HEK293 (cell line): Measurements from ENCODE around the gene MOB2.

ENCODE experiments used
- CTCF ChIA-PET: fragments of 350-600 bp; formaldehyde crosslinking; extraction: SDS; loops from one replicate; lab custom pipeline; 2021; ENCODE audit warnings: antibody characterized with exemption; lab: Yijun Ruan, JAX
- POLR2A ChIA-PET: fragments of 300-600 bp; formaldehyde crosslinking; extraction: SDS; loops from one replicate; lab custom pipeline; 2020; ENCODE audit warnings: antibody characterized with exemption, inconsistent platforms; lab: Yijun Ruan, JAX
- H3K27ac ChIP-seq: fragments of 200-500 bp; sonication (Bioruptor generic); 2 replicates; pipeline ENCODE4 v1.5.1; 2014; ENCODE audit warnings: low read depth, low read length, control low read depth, inconsistent platforms; ENCODE audit errors: extremely low read depth
- H3K36me3 ChIP-seq, 2 experiments: fragments of 200-500 bp in 1 of 2; sonication (Bioruptor generic) in 1 of 2; 1 replicate in 1 of 2; 2 replicates in 1 of 2; pipeline ENCODE4 v1.5.1; 2014 to 2017; ENCODE audit warnings: inconsistent platforms in 2 of 2, low read length in 2 of 2; ENCODE audit not compliant: control insufficient read depth in 2 of 2, insufficient read depth in 1 of 2
- H3K4me1 ChIP-seq: fragments of 200-500 bp; sonication (Bioruptor generic); 2 replicates; pipeline ENCODE4 v1.5.1; 2014; ENCODE audit warnings: mild to moderate bottlenecking, low read length, inconsistent platforms; ENCODE audit not compliant: control insufficient read depth, insufficient read depth
- H3K4me3 ChIP-seq: 2 replicates; pipeline ENCODE4 v1.5.1; 2011; ENCODE audit warnings: low read depth, mild to moderate bottlenecking, control low read depth, low read length, moderate library complexity
- H3K9me3 ChIP-seq: fragments of 200-500 bp; sonication (Bioruptor generic); 2 replicates; pipeline ENCODE4 v1.5.1; 2014; ENCODE audit warnings: low read depth, low read length, inconsistent platforms; ENCODE audit not compliant: control insufficient read depth, insufficient read depth
- EGR2 ChIP-seq: fragments of 450-650 bp; formaldehyde crosslinking; IDR thresholded peaks from 2 replicates; pipeline ENCODE4 v1.5.1; 2016; ENCODE audit warnings: low read depth, missing biosample characterization, missing genetic modification characterization
- GLIS2 ChIP-seq: fragments of 450-650 bp; formaldehyde crosslinking; IDR thresholded peaks from 2 replicates; pipeline ENCODE4 v1.5.1; 2016; ENCODE audit warnings: missing biosample characterization, missing genetic modification characterization
- KLF8 ChIP-seq: fragments of 450-650 bp; formaldehyde crosslinking; IDR thresholded peaks from 2 replicates; pipeline ENCODE4 v1.5.1; 2016; ENCODE audit warnings: missing biosample characterization, missing genetic modification characterization
- MEIS1 ChIP-seq: sonication (generic); formaldehyde crosslinking; IDR thresholded peaks from 2 replicates; pipeline ENCODE4 v1.8.1; 2022; ENCODE audit warnings: missing genetic modification reagents, mild to moderate bottlenecking, borderline replicate concordance
- MYNN ChIP-seq: fragments of 450-650 bp; formaldehyde crosslinking; IDR thresholded peaks from 2 replicates; pipeline ENCODE4 v1.5.1; 2016; ENCODE audit warnings: missing biosample characterization, missing genetic modification characterization, borderline replicate concordance
- OVOL3 ChIP-seq: fragments of 450-650 bp; formaldehyde crosslinking; IDR thresholded peaks from 2 replicates; pipeline ENCODE4 v1.5.1; 2016; ENCODE audit warnings: missing biosample characterization, missing genetic modification characterization
- PBX3 ChIP-seq: sonication (generic); formaldehyde crosslinking; IDR thresholded peaks from 2 replicates; pipeline ENCODE4 v1.8.1; 2022; ENCODE audit warnings: mild to moderate bottlenecking, moderate library complexity, missing genetic modification reagents
- ZBTB48 ChIP-seq: fragments of 450-650 bp; formaldehyde crosslinking; IDR thresholded peaks from 2 replicates; pipeline ENCODE4 v1.5.1; 2016; ENCODE audit warnings: missing biosample characterization, missing genetic modification characterization
- ZFP69B ChIP-seq: fragments of 450-650 bp; formaldehyde crosslinking; IDR thresholded peaks from 2 replicates; pipeline ENCODE4 v1.5.1; 2016; ENCODE audit warnings: missing biosample characterization, missing genetic modification characterization
- ZNF121 ChIP-seq: fragments of 450-650 bp; formaldehyde crosslinking; IDR thresholded peaks from 2 replicates; pipeline ENCODE4 v1.5.1; 2016; ENCODE audit warnings: missing biosample characterization, missing genetic modification characterization
- ZNF133 ChIP-seq: fragments of 450-650 bp; formaldehyde crosslinking; IDR thresholded peaks from 2 replicates; pipeline ENCODE4 v1.5.1; 2016; ENCODE audit warnings: missing biosample characterization, missing genetic modification characterization
- ZNF548 ChIP-seq: fragments of 450-650 bp; formaldehyde crosslinking; IDR thresholded peaks from 2 replicates; pipeline ENCODE4 v1.5.1; 2016; ENCODE audit warnings: missing biosample characterization, missing genetic modification characterization
- ZNF555 ChIP-seq: fragments of 450-650 bp; formaldehyde crosslinking; conservative IDR thresholded peaks from 2 replicates; pipeline ENCODE4 v1.5.1; 2017; ENCODE audit warnings: missing biosample characterization, mild to moderate bottlenecking, missing genetic modification characterization, inconsistent platforms
- ZNF585B ChIP-seq: fragments of 450-650 bp; formaldehyde crosslinking; IDR thresholded peaks from 2 replicates; pipeline ENCODE4 v1.5.1; 2016; ENCODE audit warnings: missing biosample characterization, missing genetic modification characterization
- ZNF660 ChIP-seq: fragments of 450-650 bp; IDR thresholded peaks from 2 replicates; pipeline ENCODE4 v1.5.1; 2018; ENCODE audit warnings: missing biosample characterization, mild to moderate bottlenecking, missing genetic modification characterization
- ZNF664 ChIP-seq: fragments of 450-650 bp; formaldehyde crosslinking; IDR thresholded peaks from 2 replicates; pipeline ENCODE4 v1.5.1; 2016; ENCODE audit warnings: missing biosample characterization, missing genetic modification characterization
- ZSCAN18 ChIP-seq: fragments of 450-650 bp; formaldehyde crosslinking; IDR thresholded peaks from 2 replicates; pipeline ENCODE4 v1.5.1; 2016; ENCODE audit warnings: missing biosample characterization, missing genetic modification characterization
- TF ChIP-seq, protein P1 (sequence below): fragments of 450-650 bp; formaldehyde crosslinking; IDR thresholded peaks from 2 replicates; pipeline ENCODE4 v1.5.1; 2016; ENCODE audit warnings: missing biosample characterization, missing genetic modification characterization
- TF ChIP-seq, protein P2 (sequence below): fragments of 450-650 bp; formaldehyde crosslinking; IDR thresholded peaks from 2 replicates; pipeline ENCODE4 v1.5.1; 2016; ENCODE audit warnings: missing biosample characterization, missing genetic modification characterization

MOB2 gene

DNA sequence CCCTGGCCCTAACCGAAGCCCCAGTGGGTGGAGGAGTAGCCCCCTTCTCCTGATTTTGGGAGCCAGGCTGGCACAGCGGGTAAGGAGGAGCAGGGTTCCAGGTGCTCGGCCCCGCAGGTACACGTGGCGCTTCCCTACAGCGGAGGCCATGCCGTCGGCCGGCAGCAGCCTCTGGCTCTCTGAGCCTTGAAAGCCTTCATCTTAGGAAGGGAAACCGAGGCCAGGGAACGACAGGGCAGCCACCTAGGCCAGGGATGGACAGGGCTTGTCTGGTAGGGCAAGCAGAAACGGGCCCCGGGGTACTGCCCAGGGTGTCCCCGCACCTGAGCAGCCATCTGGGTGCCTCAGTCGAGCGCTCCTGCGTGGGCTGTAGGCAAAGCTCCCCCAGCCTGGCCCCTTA, 28.7 kb downstream of the MOB2 start:
- Histone ChIP-seq H3K9me3 (no peaks in the 10 kb centered on the region), H3K27ac (no peak overlapping the region), H3K4me1 (no peaks in the 10 kb centered on the region), H3K36me3 (peaks cover 0 to 57% of the 10 kb centered on the region in 2 experiments; a peak in 1 of 3 replicates), H3K4me3 (no peak overlapping the region)
- POLR2A ChIA-PET, result no interaction called here
- TF ChIP-seq ZFP69B (tag by site-specific recombination) (no peak), ZNF664 (tag by site-specific recombination) (no peak), ZNF660 (no peak), MEIS1 (CRISPR knock-in tag) (no peak), ZNF121 (no peak), ZBTB48 (tag by site-specific recombination) (no peak), ZSCAN18 (tag by site-specific recombination) (no peak), ZNF548 (tag by site-specific recombination) (no peak), ZNF585B (no peak), KLF8 (tag by site-specific recombination) (no peak), ZNF133 (no peak), MYNN (no peak), ZNF555 (tag by site-specific recombination) (no peak), OVOL3 (tag by site-specific recombination) (no peak), EGR2 (tag by site-specific recombination) (no peak)
- TF ChIP-seq, protein P1, sequence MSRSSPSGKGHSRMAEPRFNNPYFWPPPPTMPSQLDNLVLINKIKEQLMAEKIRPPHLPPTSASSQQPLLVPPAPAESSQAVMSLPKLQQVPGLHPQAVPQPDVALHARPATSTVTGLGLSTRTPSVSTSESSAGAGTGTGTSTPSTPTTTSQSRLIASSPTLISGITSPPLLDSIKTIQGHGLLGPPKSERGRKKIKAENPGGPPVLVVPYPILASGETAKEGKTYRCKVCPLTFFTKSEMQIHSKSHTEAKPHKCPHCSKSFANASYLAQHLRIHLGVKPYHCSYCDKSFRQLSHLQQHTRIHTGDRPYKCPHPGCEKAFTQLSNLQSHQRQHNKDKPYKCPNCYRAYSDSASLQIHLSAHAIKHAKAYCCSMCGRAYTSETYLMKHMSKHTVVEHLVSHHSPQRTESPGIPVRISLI (tag by site-specific recombination), result no peak
- TF ChIP-seq, protein P2, sequence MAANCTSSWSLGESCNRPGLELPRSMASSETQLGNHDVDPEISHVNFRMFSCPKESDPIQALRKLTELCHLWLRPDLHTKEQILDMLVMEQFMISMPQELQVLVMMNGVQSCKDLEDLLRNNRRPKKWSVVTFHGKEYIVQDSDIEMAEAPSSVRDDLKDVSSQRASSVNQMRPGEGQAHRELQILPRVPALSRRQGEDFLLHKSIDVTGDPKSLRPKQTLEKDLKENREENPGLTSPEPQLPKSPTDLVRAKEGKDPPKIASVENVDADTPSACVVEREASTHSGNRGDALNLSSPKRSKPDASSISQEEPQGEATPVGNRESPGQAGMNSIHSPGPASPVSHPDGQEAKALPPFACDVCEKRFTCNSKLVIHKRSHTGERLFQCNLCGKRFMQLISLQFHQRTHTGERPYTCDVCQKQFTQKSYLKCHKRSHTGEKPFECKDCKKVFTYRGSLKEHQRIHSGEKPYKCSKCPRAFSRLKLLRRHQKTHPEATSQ, result no peak
- CTCF ChIA-PET, result no interaction called here

DNA sequence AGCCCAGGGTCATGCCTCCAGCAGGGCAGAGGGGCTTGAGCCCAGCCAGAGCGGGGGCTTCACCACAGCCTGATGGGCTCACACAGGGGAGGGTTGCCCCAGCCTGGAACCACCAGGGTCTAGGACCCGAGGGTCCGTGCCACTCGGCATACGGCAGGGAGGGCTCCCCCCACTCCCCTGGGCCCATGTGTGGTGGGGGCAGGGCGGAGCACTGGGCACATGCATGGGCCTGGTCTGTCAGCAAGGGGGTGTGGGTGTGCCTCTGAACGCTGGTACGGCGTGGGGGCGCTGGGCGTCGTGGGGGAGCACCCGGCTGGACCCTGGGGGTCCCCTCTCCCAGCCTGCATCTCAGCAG, 29.3 kb downstream of the MOB2 start:
- H3K4me3 ChIP-seq, result no peak overlapping the region
- H3K27ac ChIP-seq, result no peak overlapping the region
- CTCF ChIA-PET, result no interaction called here
- no peaks in the 10 kb centered on the region for H3K9me3 ChIP-seq
- peaks cover 0 to 57% of the 10 kb centered on the region in 2 experiments; a peak in 1 of 3 replicates for H3K36me3 ChIP-seq
- TF ChIP-seq PBX3 (CRISPR knock-in tag), result no peak
- peak; percentile 42; the same call in 1 of the 2 replicates for TF ChIP-seq GLIS2 (tag by site-specific recombination)
- POLR2A ChIA-PET, result no interaction called here
- H3K4me1 ChIP-seq, result no peaks in the 10 kb centered on the region
